GM21717 (cell line): ENCODE results near the gene RPLP2.

Source experiments
- ATAC-seq: cut with Tn5 transposase; IDR thresholded peaks from one replicate; pipeline ENCODE4 v1.9.1; 2021; ENCODE audit warnings: mild to moderate bottlenecking, moderate library complexity; ENCODE audit not compliant: unreplicated experiment

The RPLP2 gene

GRCh38 chr11:809287-810039 is at the start of gene RPLP2:
Gene RPLP2, plus strand, starts transcription at chr11:809967. Its CDS starts 268 bp downstream, at chr11:810235.
- peak; percentile 55 for ATAC-seq

- ATAC-seq: no peak
Measured at GRCh38 chr11:760236-760635, 49.5 kb upstream of the RPLP2 start.

DNA sequence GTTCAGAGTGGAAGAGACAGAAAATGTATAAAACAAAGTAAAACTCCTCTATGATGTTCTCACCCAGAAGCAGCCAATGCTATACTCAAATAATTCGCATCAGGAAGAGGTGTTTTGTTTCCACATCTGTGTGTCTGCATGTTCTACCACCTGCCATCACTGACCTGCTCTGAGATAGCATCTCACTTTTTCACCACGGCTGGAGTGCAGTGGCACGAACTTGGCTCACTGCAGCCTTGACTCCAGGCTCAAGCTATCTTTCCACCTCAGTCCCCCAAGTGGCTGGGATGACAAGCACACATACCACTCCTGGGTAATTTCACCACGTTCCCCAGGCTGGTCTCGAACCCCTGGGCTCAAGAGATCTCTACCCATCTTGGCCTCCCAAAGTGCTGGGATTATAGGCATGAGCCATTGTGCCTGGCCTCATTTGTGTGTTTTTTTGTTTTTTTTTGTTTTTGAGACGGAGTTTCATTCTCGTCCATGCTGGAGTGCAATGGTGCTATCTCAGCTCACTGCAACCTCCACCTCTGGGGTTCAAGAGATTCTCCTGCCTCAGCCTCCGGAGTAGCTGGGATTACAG is 48.1 kb upstream of the RPLP2 start:
- ATAC-seq: no peak

GRCh38 chr11:762421-763072 is 47.2 kb upstream of the RPLP2 start:
- no peak for ATAC-seq

DNA sequence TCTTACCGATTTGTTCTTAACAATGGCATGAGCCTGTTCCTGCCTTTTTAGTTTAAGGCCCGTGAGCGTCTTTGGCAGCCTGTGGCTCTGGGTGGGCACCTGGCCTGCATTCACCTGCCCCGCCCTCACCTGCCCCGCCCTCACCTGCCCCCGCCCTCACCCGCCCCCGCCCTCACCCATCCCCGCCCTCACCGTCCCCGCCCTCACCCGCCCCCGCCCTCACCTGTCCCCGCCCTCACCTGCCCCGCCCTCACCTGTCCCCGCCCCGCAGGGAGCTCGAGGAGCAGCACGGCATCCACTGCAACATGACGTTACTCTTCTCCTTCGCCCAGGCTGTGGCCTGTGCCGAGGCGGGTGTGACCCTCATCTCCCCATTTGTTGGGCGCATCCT is 46.7 kb upstream of the RPLP2 start:
- no peak for ATAC-seq

GRCh38 chr11:763549-764321 is 46.0 kb upstream of the RPLP2 start:
- ATAC-seq: no peak

GRCh38 chr11:764322-765024 is 45.3 kb upstream of the RPLP2 start:
- ATAC-seq: no peak

DNA sequence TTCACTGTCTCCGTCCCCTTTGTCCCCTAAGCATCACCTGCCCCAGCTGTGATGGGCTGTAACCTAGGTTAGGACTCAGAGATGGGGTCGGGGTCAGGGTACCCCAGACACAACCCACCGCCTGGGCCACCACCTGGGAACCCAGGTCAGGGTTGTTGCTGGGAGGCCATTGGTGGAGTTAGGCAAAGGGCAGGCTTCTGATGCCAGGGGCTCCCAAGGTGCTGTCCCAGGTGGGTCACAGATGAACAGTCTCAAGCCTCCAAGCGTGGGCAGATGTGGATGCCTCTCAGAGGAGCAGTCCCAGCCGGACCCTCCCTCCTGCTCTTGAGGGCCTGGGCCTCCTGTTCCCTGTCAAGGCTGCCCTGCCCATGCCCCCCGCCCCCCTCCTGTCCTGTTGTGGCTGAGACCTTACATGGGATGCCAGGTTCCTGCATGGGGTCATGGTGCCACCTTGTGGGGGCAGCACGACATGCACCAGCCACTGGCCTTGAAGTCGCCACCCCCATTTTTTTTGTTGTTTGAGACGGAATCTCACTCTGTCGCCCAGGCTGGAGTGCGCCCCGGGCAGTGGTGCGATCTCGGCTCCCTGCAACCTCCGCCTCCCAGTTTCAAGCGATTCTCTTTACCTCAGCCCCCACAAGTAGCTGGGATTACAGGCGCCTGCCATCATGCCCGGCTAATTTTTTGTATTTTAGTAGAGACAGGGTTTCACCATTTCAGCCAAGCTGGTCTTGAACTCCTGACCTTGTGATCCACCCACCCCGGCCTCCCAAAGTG is 44.6 kb upstream of the RPLP2 start:
- ATAC-seq: no peak

GRCh38 chr11:765802-766091 is 44.0 kb upstream of the RPLP2 start:
- ATAC-seq: no peak

DNA sequence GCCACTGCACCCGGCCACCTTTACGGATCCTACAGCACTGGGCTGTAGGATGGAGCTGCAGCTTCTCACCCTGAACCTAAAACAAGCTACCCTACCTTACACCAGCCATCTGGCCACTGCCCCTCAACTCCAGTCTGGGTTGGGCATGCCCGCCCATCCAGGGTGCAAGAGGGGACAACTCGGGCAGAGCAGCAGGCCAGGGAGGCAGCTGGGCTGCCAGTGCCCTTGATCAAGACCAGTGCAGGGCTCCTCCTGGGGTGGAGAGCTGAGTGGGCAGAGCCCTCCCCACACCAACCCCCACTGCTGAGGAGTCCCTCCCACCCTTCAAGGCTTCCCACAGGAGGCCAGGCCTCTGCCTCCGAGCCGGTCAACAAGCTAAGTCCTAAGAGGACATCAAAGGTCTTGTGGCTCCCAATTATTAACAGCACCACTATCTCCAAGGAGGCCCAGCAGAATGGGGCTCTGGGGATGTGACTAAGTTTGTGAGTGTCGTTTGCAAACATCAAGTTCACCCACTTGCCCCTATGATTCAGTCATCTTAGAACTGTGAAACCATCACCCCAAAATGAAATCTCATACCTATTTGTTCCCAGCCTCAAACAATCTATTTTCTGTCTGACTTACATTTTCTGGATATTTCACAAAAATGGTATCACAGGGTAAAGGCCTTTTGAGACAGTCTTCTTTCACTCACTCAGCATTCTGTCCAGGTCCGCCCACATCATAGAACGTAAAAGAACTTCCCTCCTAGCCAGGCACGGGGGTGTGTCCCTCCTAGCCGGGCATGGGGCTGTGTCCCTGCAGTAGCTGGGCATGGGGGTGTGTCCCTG is 43.4 kb upstream of the RPLP2 start:
- no peak for ATAC-seq

DNA sequence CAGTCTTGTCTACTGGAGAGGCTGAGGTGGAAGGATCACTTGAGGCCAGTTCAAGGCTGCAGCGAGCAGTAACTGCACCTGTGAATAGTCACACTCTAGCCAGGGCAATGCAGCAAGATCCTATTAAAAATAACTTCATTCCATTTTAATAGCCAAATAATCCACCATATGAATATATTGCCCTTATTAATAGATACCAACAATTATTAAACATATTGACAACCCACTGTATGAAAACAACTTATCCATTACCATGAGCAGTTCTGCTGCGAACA is 42.9 kb upstream of the RPLP2 start:
- ATAC-seq: no peak

DNA sequence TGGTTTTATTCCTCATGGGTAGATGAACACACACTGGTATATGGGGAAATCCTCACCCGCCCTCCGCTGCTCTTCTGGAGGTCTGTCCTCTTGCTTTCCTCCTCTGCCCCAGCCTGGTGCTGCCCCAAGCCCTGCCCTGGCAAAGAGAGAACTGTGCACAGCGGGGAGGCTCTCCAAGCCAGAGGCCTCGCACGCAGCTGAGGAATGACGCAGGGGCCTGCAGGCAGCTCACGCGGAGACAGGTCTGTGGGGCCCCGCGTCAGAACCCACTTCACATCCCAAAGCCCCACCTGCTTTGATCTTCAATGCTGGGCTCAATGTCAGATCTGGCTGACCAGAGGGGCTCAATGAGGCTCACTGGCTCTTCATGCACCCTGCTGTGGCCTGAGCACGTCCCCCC is 42.5 kb upstream of the RPLP2 start:
- no peak for ATAC-seq

DNA sequence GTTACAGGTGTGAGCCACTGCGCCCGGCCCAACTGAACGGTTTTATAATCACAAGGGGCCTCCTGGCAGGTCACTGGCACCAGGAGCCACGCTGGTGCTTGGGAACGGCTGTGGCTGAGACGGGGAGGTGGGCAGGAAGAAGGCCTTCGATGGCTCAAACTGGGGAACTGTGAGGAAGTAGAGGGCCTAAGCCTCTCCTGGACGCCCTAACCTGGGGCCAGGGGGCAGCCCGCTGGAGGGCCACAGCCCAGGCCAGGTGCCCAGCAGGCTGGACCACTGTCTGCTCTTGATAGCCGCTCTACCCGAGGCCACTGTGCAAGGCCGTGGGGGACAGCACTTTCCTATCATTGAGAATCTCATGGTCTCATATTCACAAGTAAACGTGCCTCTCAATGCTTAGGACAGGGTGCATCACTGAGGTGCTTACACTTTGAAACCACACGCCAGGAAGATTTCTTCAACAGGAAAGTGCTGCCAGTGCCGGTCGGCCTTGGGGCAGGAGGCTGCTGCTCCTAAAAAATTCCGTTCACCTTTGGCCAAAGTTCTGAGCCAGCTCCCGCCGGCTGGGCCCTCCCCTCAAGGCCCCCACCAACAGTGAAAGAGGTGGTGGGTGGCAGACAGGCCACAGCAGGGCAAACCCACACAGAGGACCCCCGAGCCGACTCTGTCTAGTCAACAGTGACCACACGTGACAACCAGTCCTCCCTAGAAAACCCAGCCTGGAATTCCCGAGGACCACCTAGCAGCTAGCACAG is 39.7 kb upstream of the RPLP2 start:
- ATAC-seq: no peak

GRCh38 chr11:770642-771616 is 38.8 kb upstream of the RPLP2 start:
- ATAC-seq: no peak

DNA sequence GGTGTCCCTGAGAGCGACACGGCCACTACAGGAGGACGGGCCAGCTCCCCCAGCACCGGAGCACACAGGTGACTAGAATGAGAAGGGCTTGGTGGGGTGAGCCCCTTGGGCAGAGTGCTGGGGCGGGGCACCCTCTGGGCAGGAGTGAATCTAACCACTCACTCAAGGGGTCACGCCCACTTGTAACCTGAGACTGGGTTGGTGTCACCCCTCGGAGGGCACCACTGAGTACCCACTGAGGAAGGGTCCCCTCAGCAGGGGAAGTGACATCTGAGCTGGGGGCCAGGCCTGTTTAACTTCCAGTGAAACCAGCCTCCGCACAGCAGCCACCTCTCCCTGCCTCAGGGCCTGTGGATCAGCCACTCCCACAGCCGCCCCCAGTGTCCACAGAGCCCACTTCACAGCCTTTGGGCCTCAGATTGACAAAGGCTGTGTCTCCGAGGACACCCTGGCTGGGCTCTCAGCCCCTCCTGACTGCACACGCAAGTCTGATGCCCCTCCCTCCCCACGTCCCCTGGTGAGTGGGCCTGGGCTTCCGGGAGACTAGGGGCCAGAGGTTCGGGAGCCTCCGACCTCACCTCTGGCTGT is 38.1 kb upstream of the RPLP2 start:
- ATAC-seq: no peak

- no peak for ATAC-seq
Measured at GRCh38 chr11:772429-773390, 37.1 kb upstream of the RPLP2 start.
